Measurements from ENCODE around the gene CNTNAP5. TPM values are rescaled to one million over a fixed set of nuclear protein-coding genes. Genes with fewer than 3 reads are reported as not detected.

Gene CNTNAP5
- total RNA-seq, 1 experiment from 2014 or later: not detected

GRCh38 chr2:124887466-124887865 lies 862.4 kb downstream of the CNTNAP5 start:
- DNase-seq (ENCODE audit: low read depth): no peak

GRCh38 chr2:124888431-124888830 lies 863.3 kb downstream of the CNTNAP5 start:
- DNase-seq (ENCODE audit: low read depth): no peak

GRCh38 chr2:124894199-124894598 lies 869.1 kb downstream of the CNTNAP5 start:
- no peak for DNase-seq (ENCODE audit: low read depth)

- no peak for DNase-seq (ENCODE audit: low read depth)
Observed at GRCh38 chr2:124898827-124899226, 873.7 kb downstream of the CNTNAP5 start.

GRCh38 chr2:124908411-124908810 lies 883.3 kb downstream of the CNTNAP5 start:
- no peak for DNase-seq (ENCODE audit: low read depth)

GRCh38 chr2:124911560-124911959 lies 886.5 kb downstream of the CNTNAP5 start:
- no peak for DNase-seq (ENCODE audit: low read depth)

GRCh38 chr2:124913868-124914267 lies 888.8 kb downstream of the CNTNAP5 start:
- DNase-seq (ENCODE audit: low read depth): no peak

GRCh38 chr2:124915567-124915966 lies 890.5 kb downstream of the CNTNAP5 start:
- DNase-seq (ENCODE audit: low read depth): no peak

- DNase-seq (ENCODE audit: low read depth): no peak
Observed at GRCh38 chr2:124919296-124919695, 894.2 kb downstream of the CNTNAP5 start.

GRCh38 chr2:124920448-124920847 lies 895.4 kb downstream of the CNTNAP5 start:
- no peak for DNase-seq (ENCODE audit: low read depth)

- DNase-seq (ENCODE audit: low read depth): no peak
Observed at GRCh38 chr2:124921191-124921590, 896.1 kb downstream of the CNTNAP5 start.

- no peak for DNase-seq (ENCODE audit: low read depth)
Observed at GRCh38 chr2:124923097-124923496, 898.0 kb downstream of the CNTNAP5 start.

GRCh38 chr2:124933883-124934282 lies 908.8 kb downstream of the CNTNAP5 start:
- DNase-seq (ENCODE audit: low read depth): no peak

- DNase-seq (ENCODE audit: low read depth): no peak
Observed at GRCh38 chr2:124953921-124954320, 928.8 kb downstream of the CNTNAP5 start.

- no peak for DNase-seq (ENCODE audit: low read depth)
Observed at GRCh38 chr2:124959581-124959980, 934.5 kb downstream of the CNTNAP5 start.

GRCh38 chr2:124961132-124961531 lies 936.0 kb downstream of the CNTNAP5 start:
- no peak for DNase-seq (ENCODE audit: low read depth)
